Measurements from ENCODE around the gene STRIP1.

The STRIP1 gene

DNA sequence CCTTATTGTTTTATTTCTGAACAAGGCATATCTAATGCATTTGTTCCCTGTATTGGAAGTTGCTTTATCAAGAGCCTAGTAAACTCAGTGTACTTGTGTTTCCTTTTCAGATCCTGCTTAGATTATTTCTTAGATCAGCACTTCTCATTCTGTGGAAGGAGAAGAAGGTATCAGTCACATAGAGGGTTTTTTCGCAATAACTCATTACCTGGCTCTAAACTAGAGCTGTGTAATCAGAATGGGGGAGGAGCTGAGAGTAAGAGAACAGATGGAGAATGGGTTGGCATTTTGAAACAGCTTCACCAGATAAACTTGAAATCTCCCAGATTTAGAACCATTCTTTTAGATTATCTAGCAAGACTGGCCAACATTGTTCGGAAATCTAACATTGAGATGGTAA is 38.9 kb upstream of the STRIP1 start:
- H3K27me3 ChIP-seq (ENCODE audit: control insufficient read depth, insufficient read depth, low read length), result no peaks in the 10 kb centered on the region
- H3K36me3 ChIP-seq (ENCODE audit: control insufficient read depth, insufficient read depth, low read length), result no peaks in the 10 kb centered on the region
- no peaks in the 10 kb centered on the region for H3K9me3 ChIP-seq (ENCODE audit: control insufficient read depth, low read length)
- no peak overlapping the region for H3K9ac ChIP-seq
- H3K4me1 ChIP-seq, result peaks cover 11% of the 10 kb centered on the region
- H3K4me3 ChIP-seq (ENCODE audit: low read depth, low read length), result no peak overlapping the region
- peak overlapping the region; percentile 15 for H3K27ac ChIP-seq
- peak overlapping the region; percentile 50 for H3K4me2 ChIP-seq (ENCODE audit: low read length)
- H2AFZ ChIP-seq, result no peak overlapping the region
- peaks cover 15% of the 10 kb centered on the region for H3K79me2 ChIP-seq
- TF ChIP-seq, protein P1, sequence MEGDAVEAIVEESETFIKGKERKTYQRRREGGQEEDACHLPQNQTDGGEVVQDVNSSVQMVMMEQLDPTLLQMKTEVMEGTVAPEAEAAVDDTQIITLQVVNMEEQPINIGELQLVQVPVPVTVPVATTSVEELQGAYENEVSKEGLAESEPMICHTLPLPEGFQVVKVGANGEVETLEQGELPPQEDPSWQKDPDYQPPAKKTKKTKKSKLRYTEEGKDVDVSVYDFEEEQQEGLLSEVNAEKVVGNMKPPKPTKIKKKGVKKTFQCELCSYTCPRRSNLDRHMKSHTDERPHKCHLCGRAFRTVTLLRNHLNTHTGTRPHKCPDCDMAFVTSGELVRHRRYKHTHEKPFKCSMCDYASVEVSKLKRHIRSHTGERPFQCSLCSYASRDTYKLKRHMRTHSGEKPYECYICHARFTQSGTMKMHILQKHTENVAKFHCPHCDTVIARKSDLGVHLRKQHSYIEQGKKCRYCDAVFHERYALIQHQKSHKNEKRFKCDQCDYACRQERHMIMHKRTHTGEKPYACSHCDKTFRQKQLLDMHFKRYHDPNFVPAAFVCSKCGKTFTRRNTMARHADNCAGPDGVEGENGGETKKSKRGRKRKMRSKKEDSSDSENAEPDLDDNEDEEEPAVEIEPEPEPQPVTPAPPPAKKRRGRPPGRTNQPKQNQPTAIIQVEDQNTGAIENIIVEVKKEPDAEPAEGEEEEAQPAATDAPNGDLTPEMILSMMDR (IDR thresholded peaks at IDR 0.05), result no peak

DNA sequence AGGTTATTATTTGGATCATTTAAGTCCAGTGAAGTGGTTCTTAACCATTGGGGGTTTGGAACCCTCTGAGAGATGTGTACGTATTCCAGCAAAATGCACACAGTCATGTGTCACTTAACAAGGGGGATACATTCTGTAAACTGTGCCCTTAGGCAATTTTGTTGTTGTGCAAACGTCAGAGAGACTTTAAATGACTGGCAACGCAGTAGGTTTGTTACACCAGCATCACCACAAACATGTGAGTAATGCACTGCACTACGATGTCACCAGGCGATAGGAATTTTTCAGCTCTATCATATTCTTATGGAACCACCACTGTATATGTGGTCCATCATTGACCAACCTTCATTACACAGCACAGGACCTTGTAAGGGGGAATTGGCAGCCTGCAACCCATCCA is 37.9 kb upstream of the STRIP1 start:
- TF ChIP-seq, protein P1 (IDR thresholded peaks at IDR 0.05), result no peak
- Histone ChIP-seq H3K27ac (no peak overlapping the region), H3K9ac (no peak overlapping the region), H3K4me2 (ENCODE audit: low read length) (no peak overlapping the region), H3K36me3 (ENCODE audit: control insufficient read depth, insufficient read depth, low read length) (no peaks in the 10 kb centered on the region), H3K79me2 (peaks cover 11% of the 10 kb centered on the region), H3K9me3 (ENCODE audit: control insufficient read depth, low read length) (no peaks in the 10 kb centered on the region), H2AFZ (no peak overlapping the region), H3K4me1 (peaks cover 14% of the 10 kb centered on the region), H3K27me3 (ENCODE audit: control insufficient read depth, insufficient read depth, low read length) (no peaks in the 10 kb centered on the region), H3K4me3 (ENCODE audit: low read depth, low read length) (no peak overlapping the region)

DNA sequence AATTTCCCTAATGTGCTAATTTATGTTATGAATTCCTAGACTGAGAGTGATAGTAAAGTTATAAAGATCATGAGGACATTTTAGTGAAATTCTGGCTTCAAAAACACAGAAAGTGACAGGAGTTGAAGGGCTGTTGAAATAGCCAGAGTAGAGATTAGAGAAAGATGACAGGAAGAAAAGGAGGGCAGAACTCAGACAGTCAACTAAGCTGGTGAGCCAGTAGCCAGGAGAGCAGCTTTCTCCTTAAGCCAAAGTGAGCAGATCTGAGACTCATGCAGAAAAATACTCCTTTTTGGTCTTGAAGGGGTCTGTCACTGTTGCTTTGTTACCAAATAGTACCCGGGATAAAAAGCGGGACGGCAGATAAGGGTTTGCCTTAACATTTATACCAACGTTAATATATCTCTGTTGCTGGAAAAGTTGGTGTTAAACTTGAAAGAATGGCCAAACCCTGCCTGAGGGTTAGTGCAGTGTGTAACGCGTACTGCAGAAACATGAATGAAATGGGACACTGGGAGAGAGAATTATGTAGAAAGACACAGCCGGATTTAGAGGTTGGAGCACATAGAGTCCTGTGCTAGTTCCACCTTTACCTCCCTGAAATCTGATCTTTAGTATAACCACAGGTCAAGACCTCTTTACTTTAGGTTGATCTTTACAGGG is 37.1 kb upstream of the STRIP1 start:
- H3K79me2 ChIP-seq, result peaks cover 5% of the 10 kb centered on the region
- TF ChIP-seq, protein P1 (IDR thresholded peaks at IDR 0.05), result no peak
- H3K27ac ChIP-seq, result peak overlapping the region; percentile 29
- H3K4me1 ChIP-seq, result peaks cover 14% of the 10 kb centered on the region
- H3K9ac ChIP-seq, result no peak overlapping the region
- no peak overlapping the region for H2AFZ ChIP-seq
- H3K9me3 ChIP-seq (ENCODE audit: control insufficient read depth, low read length), result no peaks in the 10 kb centered on the region
- no peaks in the 10 kb centered on the region for H3K27me3 ChIP-seq (ENCODE audit: control insufficient read depth, insufficient read depth, low read length)
- no peaks in the 10 kb centered on the region for H3K36me3 ChIP-seq (ENCODE audit: control insufficient read depth, insufficient read depth, low read length)
- no peak overlapping the region for H3K4me3 ChIP-seq (ENCODE audit: low read depth, low read length)
- peak overlapping the region; percentile 29 for H3K4me2 ChIP-seq (ENCODE audit: low read length)

DNA sequence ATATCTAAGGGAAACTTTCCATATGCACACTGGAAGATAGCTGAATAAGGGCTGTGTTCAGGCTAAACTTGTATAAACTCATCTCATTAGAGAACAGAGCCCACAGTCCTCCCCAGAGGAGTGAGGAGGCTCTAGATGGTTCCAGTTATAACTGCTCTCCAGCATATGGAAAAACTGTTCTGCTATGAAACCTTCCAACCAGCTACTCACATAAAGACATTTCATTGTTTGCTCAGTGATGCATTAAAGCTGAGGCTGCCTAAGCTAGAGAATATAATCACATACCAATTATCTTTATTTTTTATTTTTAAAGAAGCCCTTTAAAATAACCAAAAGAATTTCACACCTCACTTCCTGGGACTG is 36.6 kb upstream of the STRIP1 start:
- peaks cover 15% of the 10 kb centered on the region for H3K4me1 ChIP-seq
- H3K27ac ChIP-seq, result no peak overlapping the region
- H3K36me3 ChIP-seq (ENCODE audit: control insufficient read depth, insufficient read depth, low read length), result no peaks in the 10 kb centered on the region
- TF ChIP-seq, protein P1 (IDR thresholded peaks at IDR 0.05), result no peak
- H3K9ac ChIP-seq, result no peak overlapping the region
- no peaks in the 10 kb centered on the region for H3K9me3 ChIP-seq (ENCODE audit: control insufficient read depth, low read length)
- H3K4me3 ChIP-seq (ENCODE audit: low read depth, low read length), result no peak overlapping the region
- H2AFZ ChIP-seq, result no peak overlapping the region
- H3K79me2 ChIP-seq, result peaks cover 5% of the 10 kb centered on the region
- no peaks in the 10 kb centered on the region for H3K27me3 ChIP-seq (ENCODE audit: control insufficient read depth, insufficient read depth, low read length)
- peak overlapping the region; percentile 29 for H3K4me2 ChIP-seq (ENCODE audit: low read length)

DNA sequence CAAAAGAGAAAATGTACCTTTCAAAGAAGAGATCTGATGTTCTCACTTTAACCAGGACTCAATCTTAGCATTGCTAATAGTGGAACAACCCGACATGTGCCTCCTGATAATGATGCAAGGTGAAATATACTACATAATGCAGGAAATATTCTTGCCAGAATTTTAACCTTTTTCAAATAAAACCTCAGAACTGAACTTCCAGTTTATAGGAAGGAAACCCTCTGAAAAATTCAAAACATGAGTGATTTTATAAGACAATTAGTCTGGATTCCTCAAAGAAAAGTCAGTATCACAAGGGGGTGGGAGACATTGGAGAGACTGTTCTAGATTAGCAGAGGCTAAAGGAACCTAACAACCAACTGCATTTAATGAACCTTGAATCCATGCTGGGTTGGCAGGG is 31.7 kb upstream of the STRIP1 start:
- peaks cover 38% of the 10 kb centered on the region for H3K4me1 ChIP-seq
- TF ChIP-seq, protein P1 (IDR thresholded peaks at IDR 0.05), result no peak
- H3K9me3 ChIP-seq (ENCODE audit: control insufficient read depth, low read length), result no peaks in the 10 kb centered on the region
- H3K27ac ChIP-seq, result peak overlapping the region; percentile 85
- no peaks in the 10 kb centered on the region for H3K27me3 ChIP-seq (ENCODE audit: control insufficient read depth, insufficient read depth, low read length)
- no peaks in the 10 kb centered on the region for H3K36me3 ChIP-seq (ENCODE audit: control insufficient read depth, insufficient read depth, low read length)
- no peaks in the 10 kb centered on the region for H3K79me2 ChIP-seq
- H3K4me3 ChIP-seq (ENCODE audit: low read depth, low read length), result no peak overlapping the region
- no peak overlapping the region for H3K9ac ChIP-seq
- H3K4me2 ChIP-seq (ENCODE audit: low read length), result no peak overlapping the region
- H2AFZ ChIP-seq, result no peak overlapping the region
